ENCODE results near the gene KCNG2. TPM values are rescaled to one million over a fixed set of nuclear protein-coding genes. Genes with fewer than 3 reads are reported as not detected.
A peak's percentile ranks its signal among the peaks of the same experiment; 100 is the strongest.

Gene KCNG2
- total RNA-seq, 2 donors from 2014 or later: not detected

GRCh38 chr18:79801217-79801616, 3.5 kb downstream of the KCNG2 start:
- ATAC-seq (no peak), DNase-seq (ENCODE audit: low spot score in 2 of 2) (peak in 1 of 2 donors; percentile 21)
- Mint-ChIP-seq H3K27ac (no peak overlapping the region), H3K9me3 (no peaks in the 10 kb centered on the region), H3K36me3 (peaks cover 7% of the 10 kb centered on the region in 2 donors)

- peaks cover 7% of the 10 kb centered on the region in 2 donors for H3K36me3 Mint-ChIP-seq
These were observed 3.9 kb downstream of the KCNG2 start for GRCh38 chr18:79801641-79802040.

GRCh38 chr18:79802298-79802697, 4.6 kb downstream of the KCNG2 start:
- no peak for ATAC-seq

More at GRCh38 chr18:79801641-79802040, 3.9 kb downstream of the KCNG2 start:
- Mint-ChIP-seq H3K27ac (no peak overlapping the region), H3K9me3 (no peaks in the 10 kb centered on the region)
- no peak for ATAC-seq
- peak in 1 of 2 donors; percentile 16 for DNase-seq (ENCODE audit: low spot score in 2 of 2)

GRCh38 chr18:79803611-79804051, 5.9 kb downstream of the KCNG2 start:
- Mint-ChIP-seq H3K9me3 (no peaks in the 10 kb centered on the region), H3K36me3 (no peaks in the 10 kb centered on the region), H3K27ac (no peak overlapping the region)
- ATAC-seq (no peak), DNase-seq (ENCODE audit: low spot score in 2 of 2) (peak in 1 of 2 donors; percentile 26)

More at GRCh38 chr18:79802298-79802697, 4.6 kb downstream of the KCNG2 start:
- DNase-seq (ENCODE audit: low spot score in 2 of 2): peak in 1 of 2 donors; percentile 51
- H3K36me3 Mint-ChIP-seq: peaks cover 3 to 4% of the 10 kb centered on the region in 2 donors
- no peaks in the 10 kb centered on the region for H3K9me3 Mint-ChIP-seq
- H3K27ac Mint-ChIP-seq: no peak overlapping the region

- DNase-seq (ENCODE audit: low spot score in 2 of 2): peak in 1 of 2 donors; percentile 35
- Mint-ChIP-seq H3K9me3 (no peaks in the 10 kb centered on the region), H3K36me3 (no peaks in the 10 kb centered on the region), H3K27ac (no peak overlapping the region)
- peak in 1 of 2 donors; percentile 28 for ATAC-seq
These were observed 6.5 kb downstream of the KCNG2 start for GRCh38 chr18:79804130-79804787.

- Mint-ChIP-seq H3K36me3 (no peaks in the 10 kb centered on the region), H3K9me3 (no peaks in the 10 kb centered on the region), H3K27ac (no peak overlapping the region)
- ATAC-seq: peak in 1 of 2 donors; percentile 71
- DNase-seq (ENCODE audit: low spot score in 2 of 2): peak in 1 of 2 donors; percentile 20
These were observed 7.6 kb downstream of the KCNG2 start for GRCh38 chr18:79805211-79805887.

GRCh38 chr18:79805926-79806487, 8.3 kb downstream of the KCNG2 start:
- no peak overlapping the region for H3K27ac Mint-ChIP-seq
- peak in 1 of 2 donors; percentile 48 for DNase-seq (ENCODE audit: low spot score in 2 of 2)
- H3K36me3 Mint-ChIP-seq: no peaks in the 10 kb centered on the region
- H3K9me3 Mint-ChIP-seq: no peaks in the 10 kb centered on the region
- ATAC-seq: no peak

- no peaks in the 10 kb centered on the region for H3K9me3 Mint-ChIP-seq
- no peaks in the 10 kb centered on the region for H3K36me3 Mint-ChIP-seq
- no peak overlapping the region for H3K27ac Mint-ChIP-seq
- DNase-seq (ENCODE audit: low spot score in 2 of 2) (peak in 1 of 2 donors; percentile 30), ATAC-seq (no peak)
These were observed 9.5 kb downstream of the KCNG2 start for GRCh38 chr18:79806976-79807841.

- H3K36me3 Mint-ChIP-seq: no peaks in the 10 kb centered on the region
- ATAC-seq: no peak
- no peaks in the 10 kb centered on the region for H3K9me3 Mint-ChIP-seq
- peak in 1 of 2 donors; percentile 52 for DNase-seq (ENCODE audit: low spot score in 2 of 2)
- H3K27ac Mint-ChIP-seq: peak overlapping the region in 1 of 2 donors; percentile 38
These were observed 11.9 kb downstream of the KCNG2 start for GRCh38 chr18:79809482-79810192.

- H3K36me3 Mint-ChIP-seq: no peaks in the 10 kb centered on the region
- no peak overlapping the region for H3K27ac Mint-ChIP-seq
- peaks cover 0 to under 1% of the 10 kb centered on the region in 2 donors for H3K9me3 Mint-ChIP-seq
- ATAC-seq (no peak), DNase-seq (ENCODE audit: low spot score in 2 of 2) (no peak)
These were observed 14.3 kb downstream of the KCNG2 start for GRCh38 chr18:79812052-79812451.

- Mint-ChIP-seq H3K36me3 (no peaks in the 10 kb centered on the region), H3K9me3 (peaks cover 0 to 3% of the 10 kb centered on the region in 2 donors), H3K27ac (no peak overlapping the region)
- ATAC-seq: no peak
- DNase-seq (ENCODE audit: low spot score in 2 of 2): no peak
These were observed 16.6 kb downstream of the KCNG2 start for GRCh38 chr18:79814373-79814772.

GRCh38 chr18:79815657-79816056, 17.9 kb downstream of the KCNG2 start:
- ATAC-seq (no peak), DNase-seq (ENCODE audit: low spot score in 2 of 2) (no peak)
- H3K36me3 Mint-ChIP-seq: no peaks in the 10 kb centered on the region
- no peak overlapping the region for H3K27ac Mint-ChIP-seq
- peaks cover 0 to 3% of the 10 kb centered on the region in 2 donors for H3K9me3 Mint-ChIP-seq

- no peak overlapping the region for H3K27ac Mint-ChIP-seq
- DNase-seq (ENCODE audit: low spot score in 2 of 2): no peak
- H3K36me3 Mint-ChIP-seq: no peaks in the 10 kb centered on the region
- ATAC-seq: no peak
- H3K9me3 Mint-ChIP-seq: peaks cover 0 to 3% of the 10 kb centered on the region in 2 donors
These were observed 18.4 kb downstream of the KCNG2 start for GRCh38 chr18:79816092-79816491.

GRCh38 chr18:79816981-79817606, 19.4 kb downstream of the KCNG2 start:
- ATAC-seq: no peak
- Mint-ChIP-seq H3K36me3 (no peaks in the 10 kb centered on the region), H3K9me3 (peaks cover 0 to 3% of the 10 kb centered on the region in 2 donors), H3K27ac (no peak overlapping the region)
- no peak for DNase-seq (ENCODE audit: low spot score in 2 of 2)

GRCh38 chr18:79817607-79817998, 19.9 kb downstream of the KCNG2 start:
- no peak for DNase-seq (ENCODE audit: low spot score in 2 of 2)
- H3K27ac Mint-ChIP-seq: no peak overlapping the region
- no peaks in the 10 kb centered on the region for H3K36me3 Mint-ChIP-seq
- peaks cover 0 to 3% of the 10 kb centered on the region in 2 donors for H3K9me3 Mint-ChIP-seq
- ATAC-seq: no peak
